Activated CD4-positive, CD25-positive, alpha-beta regulatory T cell (primary cell): ENCODE results near the gene TBKBP1.
A peak's percentile ranks its signal among the peaks of the same experiment; 100 is the strongest.

Source experiments
- DNase-seq, 4 experiments: peaks; one replicate each; lab custom pipeline; 2025; lab: John Stamatoyannopoulos, UW

The TBKBP1 gene

DNA sequence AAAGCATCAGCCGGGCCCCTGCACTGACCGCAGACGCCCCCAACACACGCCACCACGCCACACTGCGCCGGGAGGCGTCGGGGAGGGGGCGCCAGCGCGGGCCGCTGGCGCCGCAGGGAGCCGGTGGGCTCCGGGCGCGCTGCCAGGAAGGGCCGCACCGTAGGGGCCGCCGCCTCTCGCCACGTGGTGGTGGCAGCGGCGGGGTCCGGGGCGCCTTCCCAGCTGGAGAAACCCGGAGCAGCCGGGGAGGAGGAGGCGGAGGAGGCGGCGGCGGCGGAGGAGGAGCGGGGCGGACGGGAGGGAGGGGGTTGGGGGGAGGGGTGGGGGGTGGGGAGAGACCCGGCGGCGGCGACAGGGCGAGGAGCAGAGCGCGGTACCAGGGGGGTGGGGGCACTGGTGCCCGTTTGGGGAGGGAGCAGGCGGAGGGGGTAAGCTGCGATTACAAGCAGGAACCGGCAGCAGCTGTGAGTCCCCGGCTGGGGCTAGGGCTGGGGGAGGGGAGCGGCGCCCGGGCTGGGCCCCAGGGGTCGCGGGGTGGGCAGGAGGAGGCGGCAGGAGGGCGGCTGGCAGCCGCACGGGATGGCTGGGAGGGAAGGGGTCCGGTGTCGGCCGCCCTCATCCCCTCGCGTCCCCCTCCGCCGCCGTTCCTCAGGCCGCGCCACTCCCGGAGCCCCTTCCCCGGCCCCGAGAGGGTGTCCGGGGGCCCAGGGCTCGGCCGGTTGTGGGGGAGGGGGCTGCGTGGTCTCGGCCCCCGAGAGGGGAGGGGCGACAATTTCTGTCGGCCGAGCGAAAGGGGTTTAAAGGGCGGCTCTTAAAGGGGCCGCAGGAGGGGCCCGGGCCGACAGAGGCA lies at the start of gene TBKBP1:
TSS of gene TBKBP1 (plus strand) at position 431 of the 850 bp plus-strand sequence. CDS start 1,952 bp downstream, outside the sequence.
- DNase-seq: peak; percentile 22 to 51 (median 44)

DNA sequence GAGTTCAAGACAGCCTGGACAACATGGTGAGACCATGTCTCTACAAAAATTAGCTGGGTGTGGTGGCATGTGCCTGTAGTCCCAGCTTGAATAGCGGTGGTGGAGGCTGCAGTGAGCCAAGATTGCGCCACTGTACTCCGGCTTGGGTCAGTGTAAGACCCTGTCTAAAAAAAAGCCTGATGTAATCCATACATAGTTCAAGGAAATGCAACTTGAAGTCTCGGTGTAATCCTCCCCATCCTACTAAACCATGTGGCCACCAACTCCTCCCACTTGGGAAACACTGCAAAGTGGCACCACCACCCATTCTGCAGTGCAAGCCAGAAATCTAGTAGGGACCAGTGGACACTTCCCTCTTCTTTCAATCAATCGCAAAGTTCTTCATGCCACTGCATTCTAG lies 49.6 kb upstream of the TBKBP1 start:
- no peak for DNase-seq

DNA sequence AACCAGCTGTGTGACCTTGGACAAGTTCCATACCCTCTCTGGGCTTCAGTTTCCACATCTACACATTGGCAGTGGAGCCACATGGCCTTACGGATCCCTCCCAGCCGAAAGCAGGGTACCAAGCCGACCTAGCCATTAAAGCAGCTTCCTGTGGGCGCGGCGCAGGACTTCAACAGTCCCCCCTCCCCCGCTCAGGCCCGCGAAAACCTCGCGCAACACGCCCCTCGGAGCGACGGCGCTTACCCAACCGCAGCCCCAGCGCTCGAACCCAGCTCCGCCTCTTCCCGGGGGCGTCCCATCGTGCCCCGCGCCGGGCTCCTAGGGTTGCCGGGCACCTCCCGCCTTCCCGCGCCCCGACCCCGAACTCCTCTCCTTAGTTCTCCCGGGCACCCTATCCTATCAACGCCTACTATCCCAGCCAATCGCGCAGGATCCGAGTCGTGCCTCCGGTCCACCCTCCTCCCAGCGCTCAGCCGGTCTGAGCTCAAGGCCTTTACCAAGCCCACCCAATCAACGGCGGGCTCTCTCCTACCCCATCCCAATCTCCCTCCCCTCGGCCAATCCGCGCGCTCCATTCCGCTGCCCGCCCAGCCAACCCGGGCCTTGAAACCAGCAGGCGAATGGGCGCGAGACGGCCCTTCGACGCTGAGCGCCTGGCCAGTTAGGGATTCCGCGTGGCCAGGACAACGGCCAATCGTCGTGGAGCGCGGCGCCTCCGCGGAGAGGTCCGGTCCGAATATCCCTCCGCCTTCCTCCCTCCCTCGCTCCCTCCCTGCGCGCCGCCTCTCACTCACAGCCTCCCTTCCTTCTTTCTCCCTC lies 44.6 kb upstream of the TBKBP1 start, which contains the start of gene KPNB1:
TSS of gene KPNB1 (plus strand) at position 767 of the 819 bp plus-strand sequence. CDS start 326 bp downstream, outside the sequence.
- peak; percentile 94 to 96 (median 96) for DNase-seq

DNA sequence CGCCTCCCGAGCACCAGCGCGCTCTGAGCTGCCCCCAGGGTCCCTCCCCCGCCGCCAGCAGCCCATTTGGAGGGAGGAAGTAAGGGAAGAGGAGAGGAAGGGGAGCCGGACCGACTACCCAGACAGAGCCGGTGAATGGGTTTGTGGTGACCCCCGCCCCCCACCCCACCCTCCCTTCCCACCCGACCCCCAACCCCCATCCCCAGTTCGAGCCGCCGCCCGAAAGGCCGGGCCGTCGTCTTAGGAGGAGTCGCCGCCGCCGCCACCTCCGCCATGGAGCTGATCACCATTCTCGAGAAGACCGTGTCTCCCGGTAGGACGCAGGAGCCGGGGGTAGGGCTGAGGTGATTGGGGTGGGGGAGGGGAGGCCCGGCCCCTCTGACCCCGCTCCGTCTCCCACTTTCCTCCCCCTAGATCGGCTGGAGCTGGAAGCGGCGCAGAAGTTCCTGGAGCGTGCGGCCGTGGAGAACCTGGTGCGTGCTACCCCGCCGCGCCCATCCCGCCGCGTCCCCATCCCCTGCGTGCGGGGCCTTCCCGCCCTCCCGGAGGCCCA lies 43.9 kb upstream of the TBKBP1 start:
- peak; percentile 55 to 65 (median 58) for DNase-seq

GRCh38 chr17:47650525-47651522 lies 43.1 kb upstream of the TBKBP1 start:
- DNase-seq: peak; percentile 81 to 88 (median 84)

DNA sequence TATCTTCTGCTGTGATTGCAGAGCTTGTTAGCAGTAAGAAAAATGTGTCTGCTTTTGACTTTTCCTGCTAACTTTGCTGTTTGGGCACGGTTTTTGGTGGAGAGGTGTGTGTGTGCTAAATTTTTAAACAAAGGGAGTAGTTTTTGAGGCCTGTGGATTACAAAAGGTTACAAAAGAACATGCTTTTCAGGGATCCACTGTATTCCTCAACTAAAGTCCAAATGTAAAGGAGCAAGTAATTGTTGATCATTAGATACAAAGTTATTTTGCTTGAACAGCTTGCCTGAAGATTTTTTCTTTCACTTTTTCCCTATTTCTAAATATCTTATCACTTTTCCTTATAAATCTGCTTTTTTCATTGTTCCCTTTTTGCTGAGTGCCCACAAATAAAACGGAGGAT lies 42.3 kb upstream of the TBKBP1 start:
- DNase-seq: no peak

- no peak for DNase-seq
These were observed 41.4 kb upstream of the TBKBP1 start for GRCh38 chr17:47652570-47652969.

DNA sequence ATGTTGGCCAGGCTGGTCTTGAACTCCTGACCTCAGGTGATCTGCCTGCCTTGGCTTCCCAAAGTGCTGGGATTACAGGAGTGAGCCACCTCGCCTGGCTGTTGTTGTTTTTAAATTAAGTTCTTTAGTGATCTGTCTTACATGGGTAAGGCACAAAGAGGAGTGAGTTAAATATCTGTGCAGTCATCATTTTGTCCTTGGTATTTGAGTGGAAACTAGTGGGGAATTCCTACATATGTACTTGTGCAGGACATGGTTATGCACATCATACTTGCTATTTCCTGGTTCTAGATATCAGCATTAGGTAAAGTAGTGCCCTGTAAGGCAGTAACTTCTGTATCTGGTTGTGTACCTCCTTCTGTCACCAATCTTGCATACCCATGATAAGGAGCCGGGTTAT lies 40.5 kb upstream of the TBKBP1 start:
- DNase-seq: no peak

- no peak for DNase-seq
These were observed 39.0 kb upstream of the TBKBP1 start for GRCh38 chr17:47654991-47655390.

DNA sequence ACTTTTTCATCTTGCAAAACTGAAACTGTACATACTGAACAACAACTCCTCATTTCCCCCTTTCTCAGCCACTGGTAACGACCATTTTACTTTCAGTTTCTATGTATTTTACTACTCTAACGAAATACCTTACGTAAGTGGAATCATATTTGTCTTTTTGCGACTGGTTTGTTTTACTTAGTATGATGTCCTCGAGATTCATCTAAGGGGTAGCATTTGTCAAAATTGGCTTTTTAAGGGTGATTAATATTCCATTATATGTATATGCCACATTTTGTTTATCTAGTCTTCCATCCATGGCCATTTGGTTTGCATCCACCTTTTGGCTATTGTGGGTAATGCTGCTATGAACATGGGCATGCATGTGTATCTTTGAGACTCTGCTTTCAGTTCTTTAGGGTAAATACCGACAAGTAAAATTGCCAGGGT lies 33.9 kb upstream of the TBKBP1 start:
- no peak for DNase-seq

- peak; percentile 6 to 42 (median 22) for DNase-seq
These were observed 29.9 kb upstream of the TBKBP1 start for GRCh38 chr17:47663912-47664623.

DNA sequence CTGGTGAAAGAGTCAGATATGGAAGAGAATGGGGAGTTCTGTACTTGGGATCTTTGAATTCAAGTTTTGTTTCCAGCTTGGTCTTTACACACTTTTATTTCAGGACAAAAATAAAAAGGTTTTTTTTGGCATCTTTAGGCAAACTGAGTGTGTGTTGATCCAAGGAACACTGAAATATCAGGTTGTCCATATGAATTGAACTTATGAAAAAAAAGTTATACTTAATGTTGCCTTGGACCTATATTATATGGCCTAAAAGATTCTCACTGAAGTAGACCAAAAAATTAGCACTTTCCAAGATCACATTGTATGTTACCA lies 29.4 kb upstream of the TBKBP1 start:
- DNase-seq: no peak

- no peak for DNase-seq
These were observed 28.3 kb upstream of the TBKBP1 start for GRCh38 chr17:47665655-47666054.

GRCh38 chr17:47669081-47669480 lies 24.9 kb upstream of the TBKBP1 start:
- no peak for DNase-seq

DNA sequence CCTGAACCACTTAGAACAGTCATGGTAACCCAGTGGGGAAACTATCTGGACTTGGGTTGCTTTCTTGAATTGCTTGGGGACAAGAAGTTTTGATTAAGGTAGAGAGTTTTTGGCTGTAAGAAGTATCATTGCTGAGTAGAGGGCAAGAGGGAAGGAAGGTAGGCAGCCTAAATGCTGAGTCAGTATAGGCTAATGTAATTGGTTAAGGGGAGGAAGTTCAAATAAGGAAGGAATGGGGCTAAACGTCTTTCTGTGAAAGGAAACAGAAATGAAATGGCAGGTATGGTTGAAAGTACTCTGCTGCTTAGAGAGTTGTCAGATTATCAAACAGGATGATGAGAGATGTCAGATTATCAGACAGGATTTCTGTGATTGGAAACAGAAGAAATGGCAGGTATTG lies 23.9 kb upstream of the TBKBP1 start:
- no peak for DNase-seq

DNA sequence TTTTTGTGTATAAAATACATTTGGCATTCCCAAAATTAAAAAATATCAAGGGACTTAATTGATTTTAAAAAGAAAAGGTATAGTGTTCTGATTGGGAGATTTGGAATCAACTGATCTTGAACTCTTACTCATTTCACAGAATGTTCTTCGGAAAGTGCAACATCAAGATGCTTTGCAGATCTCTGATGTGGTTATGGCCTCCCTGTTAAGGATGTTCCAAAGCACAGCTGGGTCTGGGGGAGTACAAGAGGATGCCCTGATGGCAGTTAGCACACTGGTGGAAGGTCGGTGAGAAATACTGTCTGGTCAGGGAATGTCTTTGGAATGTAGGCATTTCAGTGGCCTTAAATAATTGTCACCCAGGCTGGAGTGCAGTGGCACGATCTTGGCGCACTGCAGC lies 19.5 kb upstream of the TBKBP1 start:
- DNase-seq: no peak

DNA sequence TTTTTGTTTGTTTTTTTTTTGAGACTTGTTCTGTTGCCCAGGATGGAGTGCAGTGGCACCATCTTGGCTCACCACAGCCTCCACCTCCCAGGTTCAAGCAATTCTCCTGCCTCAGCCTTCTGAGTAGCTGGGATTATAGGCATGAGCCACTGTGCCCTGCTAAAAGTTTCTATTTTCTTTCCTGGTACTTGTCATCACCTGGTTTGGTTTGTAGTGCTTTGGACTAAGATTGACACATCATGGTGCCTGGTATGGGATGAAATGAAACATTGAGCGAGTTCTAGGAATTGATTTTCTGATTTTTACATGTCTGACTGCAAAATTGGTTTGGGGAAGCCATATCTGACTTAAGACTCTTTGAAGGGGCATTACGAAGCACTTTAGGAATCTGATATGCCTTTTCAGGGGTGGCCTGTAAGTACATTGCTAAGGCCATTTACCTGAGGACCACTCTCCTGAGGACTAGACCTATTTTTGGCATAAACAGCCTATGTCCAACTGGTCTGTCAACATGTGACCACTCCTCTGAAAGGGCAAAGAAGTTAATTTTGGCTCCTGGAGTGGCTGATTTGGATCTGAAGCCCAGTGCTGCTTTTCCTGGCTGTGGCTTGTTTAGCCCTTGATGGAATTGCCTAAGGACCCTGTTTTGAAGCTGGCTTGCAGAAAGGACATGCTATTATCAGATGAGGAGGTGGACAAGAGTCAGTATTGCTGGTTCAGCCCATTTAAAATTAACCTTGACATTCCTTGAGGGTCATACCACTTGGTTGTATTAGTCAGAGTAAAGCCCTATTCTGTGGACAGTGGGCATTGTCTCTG lies 18.4 kb upstream of the TBKBP1 start:
- no peak for DNase-seq

- DNase-seq: no peak
These were observed 17.8 kb upstream of the TBKBP1 start for GRCh38 chr17:47676199-47676472.

GRCh38 chr17:47676510-47677165 lies 17.3 kb upstream of the TBKBP1 start:
- DNase-seq: no peak

- no peak for DNase-seq
These were observed 15.8 kb upstream of the TBKBP1 start for GRCh38 chr17:47678196-47678595.
